Measurements from ENCODE around the gene CYSTM1. TPM values are rescaled to one million over a fixed set of nuclear protein-coding genes. Genes with fewer than 3 reads are reported as not detected.

CYSTM1 gene
- total RNA-seq, 1 donor from 2014 or later, result 24.9 TPM

DNA sequence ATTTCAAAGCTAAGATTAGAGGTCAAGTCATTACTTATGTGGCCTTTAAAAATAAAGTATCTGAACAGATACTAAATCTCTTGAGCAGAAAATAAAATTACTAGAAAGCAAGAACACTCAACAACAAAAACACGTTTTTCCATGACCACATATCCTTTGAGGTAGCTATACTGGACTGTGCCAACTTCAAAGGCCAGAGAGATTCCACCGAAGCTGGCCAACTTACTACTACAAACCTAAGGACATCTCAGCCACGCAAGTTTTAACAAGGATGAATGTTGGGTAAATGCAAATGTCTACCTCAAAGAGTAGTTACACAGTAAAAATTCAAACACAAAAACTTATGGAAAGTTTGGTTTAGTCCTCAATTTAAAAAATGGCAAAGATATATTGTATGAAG lies 109.0 kb downstream of the CYSTM1 start:
- Mint-ChIP-seq H3K4me3 (ENCODE audit: unreplicated experiment) (no peak overlapping the region), H3K27me3 (ENCODE audit: low read depth) (no peaks in the 10 kb centered on the region), H3K9me3 (ENCODE audit: low read depth) (no peaks in the 10 kb centered on the region), H3K36me3 (ENCODE audit: low read depth) (no peaks in the 10 kb centered on the region), H3K4me1 (ENCODE audit: low read depth) (peaks cover 3% of the 10 kb centered on the region), H3K27ac (ENCODE audit: unreplicated experiment) (no peak overlapping the region)
- DNase-seq (ENCODE audit: low spot score), result no peak
- TF ChIP-seq, protein P1, sequence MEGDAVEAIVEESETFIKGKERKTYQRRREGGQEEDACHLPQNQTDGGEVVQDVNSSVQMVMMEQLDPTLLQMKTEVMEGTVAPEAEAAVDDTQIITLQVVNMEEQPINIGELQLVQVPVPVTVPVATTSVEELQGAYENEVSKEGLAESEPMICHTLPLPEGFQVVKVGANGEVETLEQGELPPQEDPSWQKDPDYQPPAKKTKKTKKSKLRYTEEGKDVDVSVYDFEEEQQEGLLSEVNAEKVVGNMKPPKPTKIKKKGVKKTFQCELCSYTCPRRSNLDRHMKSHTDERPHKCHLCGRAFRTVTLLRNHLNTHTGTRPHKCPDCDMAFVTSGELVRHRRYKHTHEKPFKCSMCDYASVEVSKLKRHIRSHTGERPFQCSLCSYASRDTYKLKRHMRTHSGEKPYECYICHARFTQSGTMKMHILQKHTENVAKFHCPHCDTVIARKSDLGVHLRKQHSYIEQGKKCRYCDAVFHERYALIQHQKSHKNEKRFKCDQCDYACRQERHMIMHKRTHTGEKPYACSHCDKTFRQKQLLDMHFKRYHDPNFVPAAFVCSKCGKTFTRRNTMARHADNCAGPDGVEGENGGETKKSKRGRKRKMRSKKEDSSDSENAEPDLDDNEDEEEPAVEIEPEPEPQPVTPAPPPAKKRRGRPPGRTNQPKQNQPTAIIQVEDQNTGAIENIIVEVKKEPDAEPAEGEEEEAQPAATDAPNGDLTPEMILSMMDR (IDR thresholded peaks at IDR 0.05), result no peak

DNA sequence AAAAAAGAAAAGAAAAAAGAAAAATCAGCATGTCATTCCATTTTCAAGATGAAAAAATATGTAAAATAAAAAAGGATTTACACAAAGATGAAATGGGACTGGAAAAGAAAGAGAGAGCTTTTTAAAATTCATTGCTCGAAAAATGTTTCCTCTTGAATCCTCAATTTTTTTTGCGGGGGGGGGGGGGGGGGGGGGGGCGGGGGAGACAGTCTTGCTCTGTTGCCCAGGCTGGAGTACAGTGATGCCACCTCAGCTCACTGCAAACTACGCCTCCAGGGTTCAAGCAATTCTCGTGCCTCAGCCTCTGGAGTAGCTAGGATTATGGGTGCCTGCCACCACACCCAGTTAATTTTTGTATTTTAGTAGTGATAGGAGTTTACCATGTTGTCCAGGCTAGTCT lies 111.4 kb downstream of the CYSTM1 start:
- Mint-ChIP-seq H3K36me3 (ENCODE audit: low read depth) (no peaks in the 10 kb centered on the region), H3K4me1 (ENCODE audit: low read depth) (peaks cover 17% of the 10 kb centered on the region), H3K27me3 (ENCODE audit: low read depth) (no peaks in the 10 kb centered on the region), H3K9me3 (ENCODE audit: low read depth) (no peaks in the 10 kb centered on the region), H3K27ac (ENCODE audit: unreplicated experiment) (no peak overlapping the region), H3K4me3 (ENCODE audit: unreplicated experiment) (no peak overlapping the region)
- TF ChIP-seq, protein P1 (IDR thresholded peaks at IDR 0.05), result no peak
- DNase-seq (ENCODE audit: low spot score), result no peak

DNA sequence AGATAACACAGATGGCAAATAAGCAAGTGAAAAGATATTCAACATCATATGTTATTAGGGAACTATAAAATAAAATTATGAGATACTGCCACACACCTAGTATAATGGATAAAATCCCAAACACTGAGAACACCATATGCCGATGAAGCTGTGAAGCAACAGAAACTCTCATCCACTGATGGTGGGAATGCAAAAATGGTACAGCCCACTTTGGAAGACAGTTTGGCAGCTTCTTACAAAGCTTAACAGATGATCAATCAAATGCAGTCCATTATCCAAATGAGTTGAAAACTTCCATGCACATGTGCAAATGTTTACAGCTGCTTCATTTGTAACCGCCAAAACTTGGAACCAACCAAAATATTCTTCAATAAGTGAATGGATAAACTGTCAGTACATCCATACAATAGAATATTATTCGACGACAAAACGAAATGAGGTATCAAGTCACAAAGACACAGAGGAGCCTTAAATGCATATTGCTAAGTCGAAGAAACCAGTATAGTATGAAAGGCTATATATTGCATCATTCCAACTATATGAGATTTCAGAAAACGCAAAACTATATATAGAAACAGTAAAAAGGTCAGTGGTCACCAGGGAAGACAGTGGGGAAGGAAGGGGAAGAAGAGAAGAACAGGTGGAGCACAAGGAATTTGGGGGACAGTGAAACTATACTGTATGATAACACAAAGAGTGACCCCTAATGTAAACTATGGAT lies 113.0 kb downstream of the CYSTM1 start:
- H3K4me3 Mint-ChIP-seq (ENCODE audit: unreplicated experiment), result no peak overlapping the region
- DNase-seq (ENCODE audit: low spot score), result no peak
- peak overlapping the region; percentile 45 for H3K27ac Mint-ChIP-seq (ENCODE audit: unreplicated experiment)
- peaks cover 32% of the 10 kb centered on the region for H3K4me1 Mint-ChIP-seq (ENCODE audit: low read depth)
- TF ChIP-seq, protein P1 (IDR thresholded peaks at IDR 0.05), result no peak
- no peaks in the 10 kb centered on the region for H3K27me3 Mint-ChIP-seq (ENCODE audit: low read depth)
- no peaks in the 10 kb centered on the region for H3K9me3 Mint-ChIP-seq (ENCODE audit: low read depth)
- no peaks in the 10 kb centered on the region for H3K36me3 Mint-ChIP-seq (ENCODE audit: low read depth)

DNA sequence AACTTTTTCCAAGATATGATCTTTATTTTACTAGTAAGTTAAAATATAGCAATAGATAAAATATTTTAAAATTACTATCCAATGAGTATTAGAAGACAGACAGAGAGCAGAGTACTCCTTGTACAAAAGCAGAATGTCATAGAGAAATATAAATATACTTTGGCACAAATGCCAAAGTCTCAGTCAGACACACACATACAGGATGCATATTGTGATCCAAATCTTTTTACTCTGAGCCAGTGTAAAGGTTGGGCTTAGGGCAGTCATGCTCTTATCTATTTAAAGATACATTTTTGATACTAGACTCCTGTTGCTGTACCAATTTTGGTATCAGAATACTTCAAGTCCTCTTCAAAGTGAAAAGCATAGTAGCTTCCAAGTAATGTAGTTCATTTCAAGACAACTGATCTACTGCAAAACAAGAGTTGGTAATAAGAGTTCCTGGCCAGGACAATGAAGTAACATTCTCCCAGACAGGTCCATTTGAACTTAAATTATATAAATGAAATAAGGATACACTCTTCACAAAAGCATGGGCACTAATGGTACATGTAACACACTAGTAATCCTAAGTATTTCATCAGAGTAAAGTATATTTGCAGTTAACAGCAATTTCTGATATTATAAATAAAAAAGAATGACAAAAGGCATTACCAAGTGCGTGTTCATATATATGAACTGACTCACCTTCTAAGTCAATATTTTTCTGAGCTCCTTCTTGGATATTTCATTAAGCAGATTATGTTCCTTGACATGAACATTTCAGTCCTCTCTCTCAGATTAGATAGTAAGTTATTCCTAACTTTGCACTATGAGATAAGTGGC lies 117.4 kb downstream of the CYSTM1 start:
- Mint-ChIP-seq H3K27ac (ENCODE audit: unreplicated experiment) (peak overlapping the region; percentile 82), H3K9me3 (ENCODE audit: low read depth) (no peaks in the 10 kb centered on the region), H3K27me3 (ENCODE audit: low read depth) (no peaks in the 10 kb centered on the region), H3K4me3 (ENCODE audit: unreplicated experiment) (no peak overlapping the region), H3K36me3 (ENCODE audit: low read depth) (no peaks in the 10 kb centered on the region), H3K4me1 (ENCODE audit: low read depth) (peaks cover 75% of the 10 kb centered on the region)
- TF ChIP-seq, protein P1 (IDR thresholded peaks at IDR 0.05), result no peak
- DNase-seq (ENCODE audit: low spot score), result no peak

Other genes starting within 250 kb of the CYSTM1 start
- 0.13 to 0.39 TPM (median 0.27 TPM) in 3 replicates for gene NRG2, start 131.9 kb upstream of the CYSTM1 start, total RNA-seq
- gene PURA, start 61.1 kb upstream of the CYSTM1 start, total RNA-seq, result 13.3 to 18.1 TPM (median 16.7 TPM) in 3 replicates
- 5.9 to 7.5 TPM (median 6.9 TPM) in 3 replicates for gene IGIP, start 49.3 kb upstream of the CYSTM1 start, total RNA-seq
- gene PFDN1, start 127.9 kb downstream of the CYSTM1 start, total RNA-seq, result 44.5 to 50.5 TPM (median 49.0 TPM) in 3 replicates
- gene HBEGF, start 171.4 kb downstream of the CYSTM1 start, total RNA-seq, result 2.8 to 8.0 TPM (median 7.2 TPM) in 3 replicates
- gene SLC4A9, start 185.0 kb downstream of the CYSTM1 start, total RNA-seq, result not detected in 3 replicates
- gene ANKHD1, start 226.6 kb downstream of the CYSTM1 start, total RNA-seq, result 61.4 to 79.8 TPM (median 67.7 TPM) in 3 replicates